Cortex of kidney (tissue), 1 donor: Measurements from ENCODE around the gene POMT1.
"Not testable (repeated sequence)": the region's sequence is repeated elsewhere in the genome, so short reads cannot be mapped to it uniquely, and the experiment has no call there.

ENCODE experiments used
- DNase-seq: peaks from one replicate; lab custom pipeline; 2025; lab: John Stamatoyannopoulos, UW

The POMT1 gene

DNA sequence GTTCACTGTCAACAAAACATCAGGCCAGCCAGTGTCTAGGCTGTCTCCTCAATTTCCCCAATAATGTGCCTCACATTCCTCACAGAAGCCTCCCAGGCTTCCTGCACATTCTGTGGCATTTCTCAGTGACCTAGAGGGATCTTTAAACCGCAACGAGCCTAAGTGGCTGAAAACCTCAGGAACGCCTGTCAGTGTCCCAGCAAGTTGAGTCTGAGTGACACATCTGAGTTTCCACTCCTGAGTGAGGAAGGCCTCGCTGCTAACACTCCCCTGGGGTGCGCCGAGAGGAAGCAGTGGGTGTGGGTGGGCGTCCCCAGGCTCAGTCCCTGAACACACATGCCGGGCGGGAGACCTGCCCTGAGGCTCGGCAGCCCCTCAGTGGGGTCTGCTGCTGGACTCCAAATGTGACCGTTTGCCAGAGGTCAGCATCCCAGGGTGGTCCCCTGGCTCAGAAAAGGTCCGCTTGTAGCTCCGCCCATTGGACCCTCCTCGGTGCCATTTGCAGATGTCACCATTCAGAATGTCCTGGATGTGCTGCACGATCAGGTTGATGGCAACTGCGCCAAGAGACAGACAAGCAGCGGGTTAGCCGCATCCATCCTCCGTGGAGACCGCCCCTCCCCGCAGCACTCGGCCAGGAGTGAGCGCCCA, 22.1 kb downstream of the POMT1 start:
- DNase-seq, result no peak

DNA sequence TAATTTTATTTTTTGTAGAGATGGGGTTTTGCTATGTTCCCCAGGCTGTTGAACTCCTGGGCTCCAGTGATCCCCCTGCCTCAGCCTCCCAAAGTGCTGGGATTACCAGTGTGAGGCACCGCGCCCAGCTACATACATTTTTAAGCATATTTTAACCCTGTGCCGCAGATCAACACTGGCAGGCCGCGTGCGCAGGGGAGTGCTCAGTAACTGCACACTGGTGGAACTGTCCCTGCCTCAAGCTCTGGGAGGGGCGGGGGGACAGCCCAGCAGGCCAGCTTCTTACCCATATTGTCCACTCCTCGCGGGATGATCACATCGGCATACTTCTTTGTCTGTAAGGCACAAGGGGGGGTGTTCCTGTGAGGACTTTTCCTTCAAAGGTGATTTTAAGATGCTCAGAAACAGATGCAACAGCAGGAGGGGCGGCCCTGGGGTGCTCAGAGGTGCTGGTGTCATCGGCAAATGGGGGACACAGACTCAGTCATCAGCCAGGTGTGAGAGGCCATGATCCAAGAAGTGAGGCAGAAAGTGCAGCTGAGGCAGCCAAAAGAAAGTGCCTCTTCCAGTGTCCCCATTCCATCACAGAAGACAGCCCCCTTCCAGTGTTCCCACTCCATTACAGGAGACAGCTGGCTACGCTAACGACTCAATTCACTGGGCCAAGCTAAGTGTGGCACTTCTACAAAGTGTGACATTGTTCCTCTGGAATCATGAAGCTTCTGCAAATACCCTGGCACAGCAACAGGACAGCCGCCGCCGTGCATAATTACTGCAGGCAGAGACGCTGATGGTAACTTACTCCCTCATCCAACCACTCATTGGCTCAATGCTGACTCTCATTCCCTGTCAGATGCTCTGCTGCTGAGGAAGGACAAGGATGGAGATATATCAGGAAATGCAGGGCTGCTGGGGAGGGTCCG, 23.2 kb downstream of the POMT1 start:
- no peak for DNase-seq

DNA sequence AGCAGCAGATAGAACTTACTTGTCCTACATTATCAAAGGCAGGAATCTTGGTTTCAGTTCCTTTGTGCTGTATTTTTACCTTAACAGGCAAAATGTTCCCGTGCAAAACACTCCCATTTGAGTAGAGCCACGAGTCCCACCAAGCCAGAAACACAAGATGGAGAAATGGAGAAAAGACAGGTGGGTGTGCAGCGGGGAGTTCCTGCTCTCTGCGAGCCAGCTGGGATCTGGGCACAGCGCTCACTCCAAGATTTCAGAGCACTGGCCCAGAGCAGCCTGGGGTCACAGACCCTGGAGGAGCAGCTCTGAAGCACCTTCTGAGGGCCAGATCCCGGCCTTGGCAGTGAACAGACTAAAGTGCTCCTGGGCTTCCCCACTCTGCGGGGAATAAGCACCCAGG, 25.5 kb downstream of the POMT1 start:
- DNase-seq, result no peak

DNA sequence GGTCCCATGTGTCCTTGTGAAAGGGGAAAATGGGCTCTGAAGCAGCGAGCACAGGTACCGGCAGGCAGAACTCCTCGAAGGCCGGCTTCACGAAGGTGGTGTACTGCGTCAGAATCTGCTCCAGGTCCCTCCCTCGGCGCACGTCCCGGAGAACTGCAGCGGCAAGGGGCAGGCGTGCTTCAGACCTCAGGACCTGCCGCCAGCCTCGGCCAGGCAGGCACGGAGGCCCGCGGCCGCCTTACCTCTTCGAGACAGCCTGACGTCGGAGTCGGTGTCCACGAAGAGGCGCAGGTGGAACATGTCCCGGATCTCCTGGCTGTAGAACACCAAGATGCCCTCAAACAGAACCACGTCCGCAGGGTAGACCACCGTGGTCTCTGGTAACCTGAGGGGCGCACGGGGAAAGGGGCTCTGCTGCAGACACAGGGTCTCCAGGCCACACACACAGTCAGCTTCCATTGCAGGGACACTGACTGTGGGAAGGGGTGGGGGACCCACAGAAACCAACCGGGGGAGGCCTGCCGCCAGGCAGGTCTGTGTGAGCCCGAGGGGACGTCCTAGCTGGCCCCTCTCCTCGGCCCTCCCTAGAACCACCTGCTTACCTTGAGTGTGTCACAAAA, 26.3 kb downstream of the POMT1 start:
- DNase-seq, result no peak

DNA sequence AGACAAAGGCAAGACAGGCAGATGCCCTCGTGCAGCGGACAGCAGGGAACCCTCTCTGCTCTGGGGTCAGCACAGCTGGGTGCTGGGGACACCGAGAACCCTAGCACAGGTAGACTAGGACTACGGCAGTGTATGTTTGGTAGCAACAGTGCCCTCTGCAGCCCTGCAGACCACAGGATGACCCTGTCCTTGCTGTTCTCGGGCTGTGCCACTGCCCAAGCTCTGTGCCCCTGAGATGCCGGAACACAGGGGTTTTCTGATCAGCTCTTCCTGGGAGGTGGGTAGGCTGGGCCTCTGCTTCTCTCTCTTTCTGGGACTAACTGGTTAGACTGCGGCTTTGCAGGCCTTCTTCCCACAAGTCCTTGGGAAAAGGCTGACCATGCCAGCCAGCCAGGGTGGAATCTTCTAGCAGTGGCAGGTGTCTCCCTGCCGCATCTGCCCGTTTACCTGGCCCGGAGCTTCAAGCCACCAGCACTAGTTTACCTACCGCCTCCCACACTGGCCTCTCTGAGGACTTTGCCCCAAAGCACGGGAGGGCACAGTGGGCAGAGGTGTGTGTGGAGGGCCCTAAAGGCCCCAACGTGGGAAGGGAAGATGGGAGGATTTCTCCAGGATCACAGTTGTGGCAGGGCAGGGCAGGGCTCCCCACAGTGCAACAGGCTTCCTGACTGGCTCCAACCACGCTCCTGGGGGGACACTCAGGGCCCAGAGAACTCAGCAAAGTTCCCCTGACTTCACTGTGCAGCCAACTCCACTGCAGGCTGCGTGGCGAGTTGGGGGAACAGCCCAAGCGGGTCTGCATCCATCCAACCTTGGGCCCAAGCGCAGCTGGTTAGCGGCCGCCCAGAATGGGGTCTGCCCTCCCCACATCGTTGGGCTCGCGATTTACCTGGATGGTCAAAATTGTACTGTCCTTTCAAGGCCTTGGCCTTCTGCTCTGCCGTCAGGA, 27.2 kb downstream of the POMT1 start:
- DNase-seq, result no peak

DNA sequence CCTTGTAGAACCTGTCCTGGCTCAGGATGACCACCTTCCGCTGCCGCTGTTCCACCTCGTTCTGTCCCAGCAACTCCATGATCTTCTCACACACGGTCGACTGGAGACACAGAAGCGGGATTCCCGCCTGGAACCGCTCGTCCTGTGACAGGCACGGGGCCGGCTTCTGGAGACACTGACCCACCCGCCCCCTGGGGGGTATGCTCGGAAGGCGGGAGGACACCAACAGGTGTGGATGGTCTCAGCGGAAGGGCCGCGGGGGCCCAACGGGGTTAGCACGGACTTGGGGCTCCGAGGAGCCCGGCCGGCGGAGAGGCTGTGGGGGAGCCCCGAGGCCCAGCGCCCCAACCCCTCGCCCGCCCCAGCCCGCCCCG, 27.8 kb downstream of the POMT1 start:
- no peak for DNase-seq

DNA sequence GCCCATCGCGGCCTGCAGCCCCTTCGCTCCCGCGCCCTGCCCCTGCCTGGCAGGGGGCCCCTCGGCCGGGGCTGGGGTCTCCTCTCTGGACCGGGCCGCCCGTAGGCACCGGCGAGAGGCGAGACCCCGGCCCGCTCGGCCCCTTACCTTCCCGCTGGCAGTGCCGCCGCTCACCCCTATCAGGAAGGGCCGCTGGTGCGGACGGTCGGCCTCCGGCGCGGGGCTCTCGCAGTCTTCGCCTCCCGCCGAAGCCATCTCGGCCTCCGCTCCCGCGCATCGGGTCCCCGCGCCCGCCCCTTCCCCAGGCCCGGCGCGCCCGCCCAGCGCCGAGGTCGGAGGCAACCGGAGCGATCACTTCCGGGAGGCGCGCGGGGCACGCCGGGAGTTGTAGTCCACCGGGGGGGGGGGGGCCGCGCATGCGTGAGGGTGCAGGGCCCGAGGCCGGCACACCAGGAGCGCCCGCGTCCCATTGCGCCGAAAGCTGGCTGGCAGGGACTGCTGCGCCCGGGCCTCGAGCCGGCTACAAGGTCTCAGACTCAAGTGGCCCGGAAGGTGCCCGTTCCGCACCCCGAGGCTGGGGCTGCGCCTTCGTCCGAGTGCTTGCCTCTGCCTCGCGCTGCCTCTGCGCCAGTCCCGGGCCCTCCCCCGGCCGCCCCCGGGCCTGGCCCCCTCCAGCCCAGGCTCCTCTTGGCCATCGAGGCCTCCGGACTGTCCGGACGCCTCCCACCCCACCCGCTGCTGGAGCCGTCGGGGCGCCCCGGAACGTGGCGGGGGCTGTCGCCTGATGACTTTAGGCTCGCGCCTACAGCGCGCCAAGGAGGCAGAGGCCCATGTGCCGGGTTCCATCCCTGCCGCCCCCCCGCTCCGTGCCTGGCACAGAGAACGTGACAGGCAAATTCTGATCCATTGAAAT, 28.5 kb downstream of the POMT1 start, which contains the start of gene UCK1:
UCK1 (minus strand) TSS at position 344 of the 913 bp plus-strand sequence; CDS start at position 255, 89 bp downstream.
- peak; percentile 47 for DNase-seq

DNA sequence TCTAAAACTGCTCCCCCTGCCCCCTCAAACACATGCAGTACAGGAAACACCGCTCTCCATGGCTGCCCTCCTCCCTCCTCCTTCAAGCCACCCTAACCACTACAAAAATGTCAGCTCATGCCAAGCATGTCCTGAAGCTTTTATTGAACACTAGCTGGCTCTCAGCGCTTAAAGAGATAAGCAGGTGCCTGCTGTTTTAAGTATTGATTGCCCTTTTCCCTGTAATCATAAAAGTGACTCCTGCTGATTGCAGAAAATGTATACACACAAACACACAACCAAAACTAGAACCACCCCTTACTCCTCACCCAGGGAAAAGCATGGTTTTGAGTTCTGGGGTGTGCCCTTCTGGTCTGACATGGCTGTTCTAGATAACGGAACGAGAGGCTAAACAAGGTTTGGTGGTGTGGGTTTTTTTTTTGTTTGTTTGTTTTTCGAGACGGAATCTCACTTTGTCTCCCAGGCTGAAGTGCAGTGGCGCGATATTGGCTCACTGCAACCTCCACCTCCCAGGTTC, 32.1 kb downstream of the POMT1 start:
- no peak for DNase-seq

DNA sequence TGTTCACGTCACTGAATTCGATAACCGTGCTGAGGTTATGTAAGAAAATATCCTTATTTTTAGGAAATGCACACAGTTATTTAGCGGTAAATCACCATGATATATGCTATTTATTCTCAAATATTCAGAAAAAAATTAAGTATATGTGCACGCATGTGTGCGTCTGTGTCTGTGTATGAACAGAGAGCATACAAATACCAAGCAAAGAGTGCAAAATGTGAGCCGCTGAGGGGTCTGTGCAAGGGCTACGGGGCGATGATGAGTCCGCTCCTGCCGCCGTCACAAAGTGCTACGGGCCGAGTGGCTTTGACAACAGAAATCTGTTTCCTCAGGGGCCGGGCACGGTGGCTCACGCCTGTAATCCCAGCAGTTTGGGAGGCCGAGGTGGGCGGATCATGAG, 35.2 kb downstream of the POMT1 start:
- DNase-seq, result no peak

DNA sequence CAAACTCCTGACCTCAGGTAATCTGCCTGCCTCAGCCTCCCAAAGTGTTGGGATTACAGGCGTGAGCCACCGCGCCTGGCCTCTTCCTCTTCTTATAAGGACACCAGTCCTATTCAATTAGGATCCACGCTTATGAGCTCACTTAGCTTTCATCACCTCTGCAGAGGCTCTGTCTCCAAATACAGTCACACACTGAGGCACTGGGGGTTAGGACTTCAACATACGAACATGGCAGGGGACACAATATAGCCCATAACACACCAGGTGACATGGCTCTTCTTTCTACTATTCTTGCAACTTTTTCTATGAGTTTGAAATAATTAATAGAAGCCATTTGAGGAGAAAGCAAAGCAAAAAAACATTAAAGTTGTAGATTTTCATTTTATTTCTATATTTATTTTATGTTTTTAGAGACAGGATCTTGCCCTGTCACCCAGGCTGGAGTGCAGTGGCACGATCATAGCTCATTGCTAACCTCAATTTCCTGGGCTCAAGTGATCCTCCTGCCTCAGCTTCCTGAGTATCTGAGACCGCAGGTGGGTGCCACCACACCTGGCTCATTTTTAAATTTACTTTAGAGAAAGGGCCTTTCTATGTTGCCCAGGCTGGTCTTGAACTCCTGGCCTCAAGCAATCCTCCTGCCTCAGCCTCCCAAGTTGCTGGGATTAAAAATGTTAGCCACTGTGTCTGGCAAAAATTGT, 36.7 kb downstream of the POMT1 start:
- DNase-seq, result no peak

DNA sequence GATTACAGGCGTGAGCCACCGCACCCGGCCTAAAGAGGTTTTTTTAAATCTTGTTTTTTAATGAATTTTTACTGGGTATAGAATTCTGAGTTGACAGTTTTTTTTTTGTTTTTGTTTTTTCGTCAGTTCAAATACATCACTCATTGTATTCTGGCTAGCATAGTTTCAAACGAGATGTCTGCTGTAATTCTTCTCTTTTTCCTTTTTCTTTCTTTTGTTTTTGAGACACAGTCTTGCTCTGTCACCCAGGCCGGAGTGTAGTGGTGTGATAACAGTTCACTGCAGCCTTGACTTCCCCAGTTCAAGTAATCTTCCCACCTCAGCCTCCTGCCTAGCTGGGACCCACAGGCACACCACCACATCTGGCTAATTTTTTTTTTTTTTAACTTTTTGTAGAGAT, 40.4 kb downstream of the POMT1 start:
- no peak for DNase-seq

DNA sequence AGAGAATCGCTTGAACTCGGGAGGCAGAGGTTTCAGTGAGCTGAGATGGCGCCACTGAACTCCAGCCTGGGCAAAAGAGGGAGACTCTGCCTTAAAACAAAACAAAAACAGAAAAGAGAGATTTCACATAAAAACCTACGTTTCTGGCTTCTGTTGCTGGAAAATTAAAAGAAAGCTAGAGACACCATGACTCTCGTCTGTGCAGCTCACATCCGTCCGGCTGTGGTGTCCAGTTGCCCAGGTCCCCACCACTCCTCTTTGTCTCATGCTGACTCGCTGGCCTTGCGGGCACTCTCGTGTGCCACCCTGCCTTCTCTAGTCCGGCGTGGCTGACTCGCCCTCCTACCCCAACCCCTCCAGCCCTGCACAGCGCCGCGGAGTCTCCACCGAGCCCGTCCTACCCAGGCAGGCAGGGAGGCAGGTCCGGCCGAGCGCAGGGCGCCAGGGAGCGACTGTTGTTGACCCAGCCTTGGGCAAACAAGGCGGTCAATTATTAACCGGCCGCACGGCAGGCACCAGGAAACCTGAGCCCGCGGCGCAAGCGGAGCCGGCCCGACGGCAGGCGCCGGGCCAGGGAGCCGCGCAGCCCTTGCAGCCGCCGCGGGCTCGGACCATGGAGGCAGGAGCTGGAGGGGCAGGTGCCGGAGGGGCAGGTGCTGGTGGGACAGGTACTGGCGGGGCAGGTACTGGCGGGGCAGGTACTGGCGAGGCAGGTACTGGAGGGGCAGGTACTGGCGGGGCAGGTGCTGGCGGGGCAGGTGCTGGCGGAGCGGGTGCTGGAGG, 42.5 kb downstream of the POMT1 start, which contains the start of gene PRRT1B:
PRRT1B (plus strand) TSS at position 521 of the 783 bp plus-strand sequence; CDS start at position 614, 93 bp downstream.
- DNase-seq, result no peak

DNA sequence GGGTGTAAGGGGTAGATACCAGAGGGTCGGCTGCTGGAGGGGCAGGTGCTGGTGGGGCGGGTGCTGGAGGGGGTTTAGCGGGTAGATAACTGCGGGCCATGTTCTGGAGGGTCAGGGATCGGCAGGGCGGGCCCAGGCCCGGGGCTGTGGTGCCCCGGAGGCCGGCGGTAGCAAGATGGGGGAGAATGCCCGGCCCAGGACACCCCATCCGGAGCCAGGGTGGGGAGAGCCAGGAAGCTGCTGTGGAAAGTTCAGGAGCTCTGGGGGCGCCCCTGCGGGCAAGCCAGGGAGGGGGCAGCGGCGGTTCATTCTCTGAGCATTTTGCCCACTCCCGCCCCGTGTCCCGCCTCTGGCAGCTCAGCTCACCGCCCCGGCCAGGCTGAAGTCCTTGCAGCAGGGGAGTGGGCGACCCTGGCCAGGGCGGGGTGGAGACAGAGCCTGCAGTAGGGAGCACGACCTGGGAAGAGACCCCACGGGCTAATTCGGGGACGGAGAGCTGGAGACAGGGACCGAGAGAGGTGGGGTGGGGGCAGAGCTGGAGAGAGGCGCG, 43.1 kb downstream of the POMT1 start:
- no peak for DNase-seq

DNA sequence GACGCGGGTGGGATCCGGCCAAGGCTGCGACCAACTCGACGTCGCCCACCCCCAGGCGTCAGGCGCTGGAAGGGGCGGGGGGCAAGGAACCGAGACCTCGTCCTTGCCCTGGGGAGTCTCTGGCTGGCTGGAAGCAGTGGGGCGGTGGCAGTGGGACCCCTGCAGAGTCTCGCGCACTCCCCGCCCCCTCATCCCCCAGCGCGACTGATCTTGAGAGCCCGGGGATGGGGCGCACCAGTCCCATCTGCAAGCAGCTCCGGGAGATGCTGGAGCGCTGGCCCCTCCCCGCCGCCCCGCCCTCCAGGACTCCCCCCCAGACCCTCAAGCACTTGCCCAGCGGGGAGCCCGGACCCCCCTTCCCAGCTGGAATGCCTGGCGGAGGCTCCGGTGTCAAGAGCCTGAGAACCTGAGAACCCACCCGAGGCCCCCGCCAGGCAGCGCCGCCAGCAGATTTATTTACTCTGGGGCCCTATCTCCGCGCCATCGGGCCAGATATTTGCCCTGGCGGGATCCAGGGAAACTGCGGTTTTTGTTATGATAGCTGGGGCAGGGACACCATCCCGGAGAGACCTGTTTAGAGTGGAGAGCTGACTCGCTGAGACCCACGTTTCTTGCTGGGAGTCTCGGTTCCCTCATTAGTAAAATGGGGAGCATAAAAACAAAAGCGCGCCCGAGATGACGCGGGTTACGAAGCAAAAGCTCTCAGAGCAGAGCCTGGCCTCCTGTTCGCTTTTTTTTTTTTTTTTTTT, 43.8 kb downstream of the POMT1 start:
- no peak for DNase-seq

DNA sequence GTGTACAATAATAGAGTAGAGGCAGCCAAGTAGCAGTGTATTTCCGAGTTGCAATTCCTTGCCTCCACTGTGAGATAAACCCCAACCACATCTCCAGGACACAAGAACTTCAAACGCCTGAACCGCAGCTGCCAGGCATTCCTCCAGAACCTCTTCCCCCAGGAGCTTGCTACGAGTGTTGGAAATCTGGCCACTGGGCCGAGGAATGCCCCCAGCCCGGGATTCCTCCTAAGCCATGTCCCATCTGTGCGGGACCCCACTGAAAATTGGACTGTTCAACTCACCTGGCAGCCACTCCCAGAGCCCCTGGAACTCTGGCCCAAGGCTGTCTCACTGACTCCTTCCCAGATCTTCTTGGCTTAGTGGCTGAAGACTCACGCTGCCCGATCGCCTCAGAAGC, 46.5 kb downstream of the POMT1 start:
- DNase-seq, result not testable (repeated sequence)

DNA sequence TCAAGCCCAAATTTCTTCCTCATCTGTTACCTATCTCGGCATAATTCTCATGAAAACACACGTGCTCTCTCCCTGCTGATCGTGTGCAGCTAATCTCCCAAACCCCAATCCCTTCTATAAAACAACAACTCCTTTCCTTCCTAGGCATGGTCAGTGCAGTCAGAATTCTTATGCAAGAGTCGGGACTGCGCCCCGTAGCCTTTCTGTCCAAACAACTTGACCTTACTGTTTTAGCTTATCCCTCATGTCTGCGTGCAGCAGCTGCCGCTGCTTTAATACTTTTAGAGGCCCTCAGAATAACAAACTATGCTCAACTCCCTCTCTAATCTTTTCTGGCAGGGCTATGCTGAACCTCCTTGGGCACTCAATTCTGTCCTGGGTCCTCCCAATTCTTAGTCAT, 47.7 kb downstream of the POMT1 start:
- DNase-seq, result not testable (repeated sequence)

DNA sequence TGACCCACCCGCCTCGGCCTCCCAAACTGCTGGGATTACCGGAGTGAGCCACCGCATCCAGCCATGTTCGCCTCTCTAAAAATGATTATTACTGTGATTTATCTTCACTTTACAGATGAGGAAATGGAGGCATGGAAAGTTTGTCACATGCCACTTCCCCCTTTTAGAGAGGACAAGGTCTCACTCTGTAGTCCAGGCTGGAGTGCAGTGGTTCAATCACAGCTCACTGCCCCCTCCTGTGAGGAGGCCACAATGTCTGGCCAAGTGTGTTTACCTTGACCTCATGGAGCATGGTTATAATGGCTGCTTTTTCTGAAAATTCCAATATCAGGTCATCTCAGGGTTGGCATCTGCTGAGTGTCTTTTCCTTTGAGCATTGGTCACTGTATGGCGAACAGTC, 49.3 kb downstream of the POMT1 start:
- no peak for DNase-seq
